Adrenal gland (tissue), 5 donors: ENCODE results near the gene TMEM255B.

Experiments
- POLR2A ChIP-seq, 2 donors: fragments of 450-650 bp; IDR thresholded peaks; one replicate each; pipeline ENCODE4 v1.6.1; 2017; ENCODE audit warnings: antibody characterized with exemption in 2 of 2, mild to moderate bottlenecking in 2 of 2, moderate library complexity in 1 of 2
- TF ChIP-seq, protein P1 (sequence below), 6 experiments: fragments of 450-650 bp in 4 of 6; fragments of 200-600 bp in 2 of 6; sonication (generic) in 1 of 6; IDR thresholded peaks; 1 replicate in 5 of 6; 2 replicates in 1 of 6; pipeline versions ENCODE4 v1.5.1 to v1.8.0; 2016 to 2021; ENCODE audit warnings: antibody characterized with exemption in 6 of 6, mild to moderate bottlenecking in 2 of 6, moderate library complexity in 1 of 6
- donor health status: DM: no; HTN: no; CAD: no.

DNA sequence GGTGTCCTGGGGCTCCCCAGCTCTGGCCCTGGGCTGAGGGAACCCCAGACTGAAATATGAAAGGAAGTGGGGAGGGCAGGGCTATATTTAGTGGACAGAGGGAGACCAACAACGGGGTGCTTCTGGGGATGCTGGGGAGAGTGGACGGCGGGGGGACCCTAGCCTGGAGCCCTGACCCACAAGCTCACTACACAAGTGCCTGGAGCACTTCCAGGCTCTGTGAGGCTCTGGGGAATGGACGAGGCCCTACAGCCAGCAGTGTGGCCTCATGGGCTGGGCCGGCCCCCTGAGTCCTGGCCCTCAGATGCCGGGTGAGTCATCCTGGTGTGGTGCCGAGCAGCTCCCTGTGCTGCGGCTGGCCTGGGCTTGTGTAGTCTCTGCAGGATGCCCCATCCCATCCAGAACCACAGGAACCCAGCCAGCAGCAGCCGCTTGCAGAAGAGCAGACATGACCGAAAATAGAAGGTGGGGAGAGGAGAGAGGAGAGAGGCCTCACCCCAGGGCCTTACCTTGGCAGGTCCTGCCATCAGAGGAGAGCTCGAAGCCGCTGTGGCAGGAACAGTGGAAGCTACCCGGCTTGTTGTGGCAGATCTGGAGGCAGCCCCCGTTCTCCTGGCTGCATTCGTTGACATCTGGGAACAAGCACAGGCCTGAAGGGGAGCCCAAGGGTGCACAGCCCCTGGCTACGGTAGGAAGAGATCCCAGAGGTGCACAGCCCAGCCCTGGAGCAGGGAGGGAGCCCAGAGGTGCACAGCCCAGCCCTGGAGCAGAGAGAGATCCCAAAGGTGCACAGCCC is 78.7 kb downstream of the TMEM255B start:
- TF ChIP-seq POLR2A (IDR thresholded peaks at IDR 0.05): peak in 1 of 2 donors; percentile 70
- TF ChIP-seq, protein P1, sequence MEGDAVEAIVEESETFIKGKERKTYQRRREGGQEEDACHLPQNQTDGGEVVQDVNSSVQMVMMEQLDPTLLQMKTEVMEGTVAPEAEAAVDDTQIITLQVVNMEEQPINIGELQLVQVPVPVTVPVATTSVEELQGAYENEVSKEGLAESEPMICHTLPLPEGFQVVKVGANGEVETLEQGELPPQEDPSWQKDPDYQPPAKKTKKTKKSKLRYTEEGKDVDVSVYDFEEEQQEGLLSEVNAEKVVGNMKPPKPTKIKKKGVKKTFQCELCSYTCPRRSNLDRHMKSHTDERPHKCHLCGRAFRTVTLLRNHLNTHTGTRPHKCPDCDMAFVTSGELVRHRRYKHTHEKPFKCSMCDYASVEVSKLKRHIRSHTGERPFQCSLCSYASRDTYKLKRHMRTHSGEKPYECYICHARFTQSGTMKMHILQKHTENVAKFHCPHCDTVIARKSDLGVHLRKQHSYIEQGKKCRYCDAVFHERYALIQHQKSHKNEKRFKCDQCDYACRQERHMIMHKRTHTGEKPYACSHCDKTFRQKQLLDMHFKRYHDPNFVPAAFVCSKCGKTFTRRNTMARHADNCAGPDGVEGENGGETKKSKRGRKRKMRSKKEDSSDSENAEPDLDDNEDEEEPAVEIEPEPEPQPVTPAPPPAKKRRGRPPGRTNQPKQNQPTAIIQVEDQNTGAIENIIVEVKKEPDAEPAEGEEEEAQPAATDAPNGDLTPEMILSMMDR (IDR thresholded peaks at IDR 0.05): no peak
